C4-2B (cell line): Measurements from ENCODE around the gene SPPL2B.

Experiments
- CTCF ChIP-seq: fragments of 450-650 bp; conservative IDR thresholded peaks from 2 replicates; pipeline ENCODE4 v1.5.1; 2017; ENCODE audit warnings: mild to moderate bottlenecking
- ZFX ChIP-seq: fragments of 450-650 bp; IDR thresholded peaks from 2 replicates; pipeline ENCODE4 v1.6.1; 2017

GRCh38 chr19:2365201-2365970 is 36.9 kb downstream of the SPPL2B start:
- no peak for TF ChIP-seq CTCF
- no peak for TF ChIP-seq ZFX
